ENCODE data around the gene TSPEAR. TPM values are rescaled to one million over a fixed set of nuclear protein-coding genes. Genes with fewer than 3 reads are reported as not detected.
"Not testable (repeated sequence)": the region's sequence is repeated elsewhere in the genome, so short reads cannot be mapped to it uniquely, and the experiment has no call there.

Gene TSPEAR
- total RNA-seq, 2 experiments from 2014 or later = not detected

GRCh38 chr21:44697811-44698734, 13.3 kb downstream of the TSPEAR start:
- Histone ChIP-seq H3K36me3 (ENCODE audit: insufficient read depth, low read length) (no peaks in the 10 kb centered on the region), H3K79me2 (ENCODE audit: insufficient read depth, low read depth, low read length) (no peaks in the 10 kb centered on the region), H3K27ac (ENCODE audit: low read depth, low read length, poor library complexity, severe bottlenecking) (no peak overlapping the region), H3K4me1 (ENCODE audit: insufficient read depth, low read length, poor library complexity, severe bottlenecking) (no peaks in the 10 kb centered on the region), H3K9me2 (ENCODE audit: insufficient read depth, low read length) (no peaks in the 10 kb centered on the region), H4K20me1 (ENCODE audit: insufficient read depth, low read length) (no peaks in the 10 kb centered on the region), H3K4me3 (ENCODE audit: low read depth, low read length, poor library complexity, severe bottlenecking) (no peak overlapping the region), H3K9me3 (ENCODE audit: low read length) (no peaks in the 10 kb centered on the region), H3K4me2 (ENCODE audit: low read length) (no peak overlapping the region), H2AFZ (ENCODE audit: low read length) (no peak overlapping the region)
- ChIA-PET CTCF (ENCODE audit: unreplicated experiment) (no interaction called here), POLR2A (no interaction called here)
- intact Hi-C loops (cut with micrococcal nuclease; ENCODE audit: unreplicated experiment) = no loop called here
- no peak for TF ChIP-seq EZH2phosphoT487 (IDR thresholded peaks at IDR 0.05; ENCODE audit: borderline replicate concordance, low read depth, low read length)
- TF ChIP-seq CTCF (conservative IDR thresholded peaks at IDR 0.05; ENCODE audit: low read length) = no peak
- BruUV-seq (replicated peaks) = no TSS peak
- no peak for DNase-seq (ENCODE audit: low spot score)

GRCh38 chr21:44697172-44697810, 14.1 kb downstream of the TSPEAR start, which contains the start of gene KRTAP10-12:
Gene KRTAP10-12, plus strand, starts transcription at chr21:44697172. Its CDS starts 30 bp downstream, at chr21:44697202.
- H3K36me3 ChIP-seq (ENCODE audit: insufficient read depth, low read length); H3K4me3 ChIP-seq (ENCODE audit: low read depth, low read length, poor library complexity, severe bottlenecking); POLR2A ChIA-PET; CTCF ChIA-PET (ENCODE audit: unreplicated experiment); intact Hi-C loops (cut with micrococcal nuclease; ENCODE audit: unreplicated experiment); H3K79me2 ChIP-seq (ENCODE audit: insufficient read depth, low read depth, low read length); BruUV-seq (replicated peaks); H3K27ac ChIP-seq (ENCODE audit: low read depth, low read length, poor library complexity, severe bottlenecking); DNase-seq (ENCODE audit: low spot score); H2AFZ ChIP-seq (ENCODE audit: low read length); H4K20me1 ChIP-seq (ENCODE audit: insufficient read depth, low read length); H3K4me2 ChIP-seq (ENCODE audit: low read length); H3K4me1 ChIP-seq (ENCODE audit: insufficient read depth, low read length, poor library complexity, severe bottlenecking); H3K9me2 ChIP-seq (ENCODE audit: insufficient read depth, low read length); H3K9me3 ChIP-seq (ENCODE audit: low read length): not testable (repeated sequence)

GRCh38 chr21:44696572-44696971, 14.8 kb downstream of the TSPEAR start:
- ChIA-PET CTCF (ENCODE audit: unreplicated experiment) (no interaction called here), POLR2A (no interaction called here)
- Histone ChIP-seq H3K79me2 (ENCODE audit: insufficient read depth, low read depth, low read length) (no peaks in the 10 kb centered on the region), H4K20me1 (ENCODE audit: insufficient read depth, low read length) (no peaks in the 10 kb centered on the region), H3K36me3 (ENCODE audit: insufficient read depth, low read length) (no peaks in the 10 kb centered on the region), H2AFZ (ENCODE audit: low read length) (no peak overlapping the region), H3K4me1 (ENCODE audit: insufficient read depth, low read length, poor library complexity, severe bottlenecking) (no peaks in the 10 kb centered on the region), H3K27ac (ENCODE audit: low read depth, low read length, poor library complexity, severe bottlenecking) (no peak overlapping the region), H3K9me2 (ENCODE audit: insufficient read depth, low read length) (no peaks in the 10 kb centered on the region), H3K4me2 (ENCODE audit: low read length) (no peak overlapping the region), H3K4me3 (ENCODE audit: low read depth, low read length, poor library complexity, severe bottlenecking) (no peak overlapping the region), H3K9me3 (ENCODE audit: low read length) (0 out of 2 replicates have a peak, but pooled peaks cover 4% of the 10 kb centered on the region)
- DNase-seq (ENCODE audit: low spot score) = no peak
- no TSS peak for BruUV-seq (replicated peaks)
- TF ChIP-seq CTCF (conservative IDR thresholded peaks at IDR 0.05; ENCODE audit: low read length) (no peak), EZH2phosphoT487 (IDR thresholded peaks at IDR 0.05; ENCODE audit: borderline replicate concordance, low read depth, low read length) (no peak)
- intact Hi-C loops (cut with micrococcal nuclease; ENCODE audit: unreplicated experiment) = no loop called here

All from OCI-LY7 (cell line).